HepG2 (cell line): Measurements from ENCODE around the gene CROCC. TPM values are rescaled to one million over a fixed set of nuclear protein-coding genes. Genes with fewer than 3 reads are reported as not detected.
A peak's percentile ranks its signal among the peaks of the same experiment; 100 is the strongest.

Experiments
- CBFB ChIP-seq: sonication (generic); formaldehyde crosslinking; IDR thresholded peaks from 2 replicates; pipeline ENCODE4 v1.4.0; 2020; ENCODE audit warnings: missing genetic modification reagents
- CHD4 ChIP-seq: fragments of 200-600 bp; sonication (generic); IDR thresholded peaks from 2 replicates; pipeline ENCODE4 v1.7.0; 2017; ENCODE audit warnings: mild to moderate bottlenecking, low read length, borderline replicate concordance
- ETV6 ChIP-seq: sonication (generic); formaldehyde crosslinking; conservative IDR thresholded peaks from 2 replicates; pipeline ENCODE4 v1.4.0; 2020; ENCODE audit warnings: missing genetic modification reagents
- GABPB1 ChIP-seq: IDR thresholded peaks from 2 replicates; pipeline ENCODE4 v1.6.1; 2016; ENCODE audit warnings: mild to moderate bottlenecking, missing genetic modification reagents, moderate library complexity, missing compliant biosample characterization
- NR0B2 ChIP-seq: sonication (generic); formaldehyde crosslinking; IDR thresholded peaks from 2 replicates; pipeline ENCODE4 v1.4.0; 2020; ENCODE audit warnings: mild to moderate bottlenecking, missing genetic modification reagents
- PBX2 ChIP-seq: IDR thresholded peaks from 2 replicates; pipeline ENCODE4 v1.6.1; 2016; ENCODE audit warnings: control low read depth
- RELA ChIP-seq: sonication (generic); formaldehyde crosslinking; IDR thresholded peaks from 2 replicates; pipeline ENCODE4 v1.4.0; 2020; ENCODE audit warnings: missing genetic modification reagents
- SP5 ChIP-seq: IDR thresholded peaks from 2 replicates; pipeline ENCODE4 v1.6.1; 2016; ENCODE audit warnings: low read depth, borderline replicate concordance
- TFAP4 ChIP-seq: sonication (generic); IDR thresholded peaks from 2 replicates; pipeline ENCODE4 v1.6.1; 2016; ENCODE audit warnings: low read depth, borderline replicate concordance
- TFDP1 ChIP-seq: IDR thresholded peaks from 2 replicates; pipeline ENCODE4 v1.6.1; 2016; ENCODE audit warnings: missing compliant biosample characterization, missing genetic modification reagents, borderline replicate concordance
- UBTF ChIP-seq: sonication (generic); formaldehyde crosslinking; IDR thresholded peaks from 2 replicates; pipeline ENCODE4 v1.4.0; 2020; ENCODE audit warnings: mild to moderate bottlenecking, missing genetic modification reagents
- YY1 ChIP-seq: IDR thresholded peaks from 2 replicates; pipeline ENCODE4 v1.6.1; 2011; ENCODE audit warnings: low read length, low read depth, moderate library complexity, mild to moderate bottlenecking; ENCODE audit not compliant: insufficient read depth, insufficient replicate concordance
- ZBTB2 ChIP-seq: sonication (generic); formaldehyde crosslinking; IDR thresholded peaks from 2 replicates; pipeline ENCODE4 v1.8.0; 2022; ENCODE audit warnings: low read depth, missing genetic modification reagents
- ZNF790 ChIP-seq: sonication (generic); formaldehyde crosslinking; IDR thresholded peaks from 2 replicates; pipeline ENCODE4 v1.8.0; 2022; ENCODE audit warnings: missing genetic modification reagents, mild to moderate bottlenecking, borderline replicate concordance
- ZSCAN9 ChIP-seq: IDR thresholded peaks from 2 replicates; pipeline ENCODE4 v1.6.1; 2016; ENCODE audit warnings: borderline replicate concordance
- polyA plus RNA-seq, 8 experiments: library from polyadenylated mRNA; depleted of rRNA in 3 of 8; stranded (reverse) in 7 of 8; unstranded in 1 of 8; fragments of >200 nt; fragmentation: Illumina TruSeq in 4 of 8; extraction: Trizol in 4 of 8; gene quantifications; 2 replicates each; pipeline versions ENCODE4 v1.2.1 to v1.2.3, GENCODE V29; 2011 to 2016; ENCODE audit warnings: low read depth in 4 of 8, missing spikeins in 1 of 8, mixed read lengths in 1 of 8; ENCODE audit not compliant: insufficient read depth in 1 of 8
- total RNA-seq, 5 experiments: library from RNA; depleted of rRNA; stranded (reverse); fragments of >200 nt; fragmentation: Illumina TruSeq; extraction: Trizol; gene quantifications; 2 replicates each; pipeline ENCODE4 v1.2.3, GENCODE V29; 2016; ENCODE audit warnings: low read depth in 1 of 5

The CROCC gene
- total and polyA plus RNA-seq, 2 of the 13 experiments (the other 11 are each of a cell fraction or from before 2014, with no cell fraction given) = 7.8 to 15.5 TPM

GRCh38 chr1:17011439-17012307 lies 89.9 kb downstream of the CROCC start, which contains the start of gene ATP13A2 (continued):
- TF ChIP-seq YY1 (peak; percentile 80), PBX2 (CRISPR knock-in tag) (no peak), CBFB (0 out of 2 replicates have a peak, but pooled peaks have one; percentile 30), GABPB1 (CRISPR knock-in tag) (peak; percentile 84), UBTF (CRISPR knock-in tag) (peak; percentile 41; the same call in 1 of the 2 replicates), ZBTB2 (CRISPR knock-in tag) (peak; percentile 66; the same call in 1 of the 2 replicates), ZNF790 (no peak), RELA (CRISPR knock-in tag) (no peak), NR0B2 (CRISPR knock-in tag) (0 out of 2 replicates have a peak, but pooled peaks have one; percentile 37), TFAP4 (no peak), ETV6 (CRISPR knock-in tag) (no peak), ZSCAN9 (no peak), SP5 (0 out of 2 replicates have a peak, but pooled peaks have one; percentile 17), CHD4 (no peak), TFDP1 (peak; percentile 48; the same call in 1 of the 2 replicates)
